Measurements from ENCODE around the gene MAP2K7. TPM values are rescaled to one million over a fixed set of nuclear protein-coding genes. Genes with fewer than 3 reads are reported as not detected.
"Not testable (repeated sequence)": the region's sequence is repeated elsewhere in the genome, so short reads cannot be mapped to it uniquely, and the experiment has no call there.

The MAP2K7 gene
- total RNA-seq, 3 donors from 2014 or later = 13.3 to 17.1 (median 13.8) TPM

GRCh38 chr19:7888826-7889217 lies 14.9 kb upstream of the MAP2K7 start:
- H3K9me3 ChIP-seq = no peaks in the 10 kb centered on the region
- DNase-seq (ENCODE audit: low spot score in 2 of 2) = no peak
- no peak for TF ChIP-seq POLR2AphosphoS5 (IDR thresholded peaks at IDR 0.05)
- no peak for TF ChIP-seq CTCF (IDR thresholded peaks at IDR 0.05)
- TF ChIP-seq POLR2A (IDR thresholded peaks at IDR 0.05) = no peak
- no peaks in the 10 kb centered on the region for H3K36me3 ChIP-seq
- intact Hi-C loops (cut with DNase I; ENCODE audit: low total_unique reads) = no loop called here
- H3K4me3 ChIP-seq = peak overlapping the region; percentile 44 to 79 (median 64)
- no peaks in the 10 kb centered on the region for H3K27me3 ChIP-seq
- H3K4me1 ChIP-seq = peaks cover 0 to 2% of the 10 kb centered on the region in 2 donors
- peak overlapping the region; percentile 71 to 84 for H3K27ac ChIP-seq

- intact Hi-C loops (cut with DNase I; ENCODE audit: low total_unique reads); H3K36me3 ChIP-seq; H3K27me3 ChIP-seq; H3K27ac ChIP-seq; H3K9me3 ChIP-seq; H3K4me1 ChIP-seq; H3K4me3 ChIP-seq; DNase-seq (ENCODE audit: low spot score in 2 of 2): not testable (repeated sequence)
Observed at GRCh38 chr19:7893362-7894101, 10.1 kb upstream of the MAP2K7 start.

- Histone ChIP-seq H3K4me3 (peak overlapping the region in 1 of 3 donors; percentile 31), H3K36me3 (no peaks in the 10 kb centered on the region), H3K9me3 (no peaks in the 10 kb centered on the region), H3K27ac (peak overlapping the region; percentile 83 to 84), H3K4me1 (no peaks in the 10 kb centered on the region), H3K27me3 (no peaks in the 10 kb centered on the region)
- intact Hi-C loops (cut with DNase I; ENCODE audit: low total_unique reads) = no loop called here
- DNase-seq (ENCODE audit: low spot score in 2 of 2) = peak in 1 of 2 donors; percentile 75
- TF ChIP-seq CTCF (IDR thresholded peaks at IDR 0.05) (no peak), POLR2A (IDR thresholded peaks at IDR 0.05) (no peak), POLR2AphosphoS5 (IDR thresholded peaks at IDR 0.05) (peak in 1 of 3 donors; percentile 43)
Observed at GRCh38 chr19:7894612-7895309, 8.9 kb upstream of the MAP2K7 start.

GRCh38 chr19:7895565-7895964 lies 8.1 kb upstream of the MAP2K7 start:
- Histone ChIP-seq H3K4me1 (no peaks in the 10 kb centered on the region), H3K27ac (peak overlapping the region; percentile 83 to 84), H3K9me3 (no peaks in the 10 kb centered on the region), H3K36me3 (no peaks in the 10 kb centered on the region), H3K4me3 (no peak overlapping the region), H3K27me3 (no peaks in the 10 kb centered on the region)
- no peak for TF ChIP-seq CTCF (IDR thresholded peaks at IDR 0.05)
- no peak for TF ChIP-seq POLR2A (IDR thresholded peaks at IDR 0.05)
- no peak for TF ChIP-seq POLR2AphosphoS5 (IDR thresholded peaks at IDR 0.05)
- intact Hi-C loops (cut with DNase I; ENCODE audit: low total_unique reads) = no loop called here
- no peak for DNase-seq (ENCODE audit: low spot score in 2 of 2)

- Histone ChIP-seq H3K9me3 (no peaks in the 10 kb centered on the region), H3K4me3 (no peak overlapping the region), H3K27ac (no peak overlapping the region), H3K4me1 (no peaks in the 10 kb centered on the region), H3K27me3 (no peaks in the 10 kb centered on the region), H3K36me3 (no peaks in the 10 kb centered on the region)
- intact Hi-C loops (cut with DNase I; ENCODE audit: low total_unique reads) = no loop called here
- no peak for TF ChIP-seq CTCF (IDR thresholded peaks at IDR 0.05)
- no peak for TF ChIP-seq POLR2AphosphoS5 (IDR thresholded peaks at IDR 0.05)
- TF ChIP-seq POLR2A (IDR thresholded peaks at IDR 0.05) = no peak
- no peak for DNase-seq (ENCODE audit: low spot score in 2 of 2)
Observed at GRCh38 chr19:7897292-7897691, 6.4 kb upstream of the MAP2K7 start.
